Suprapubic skin (tissue), 4 donors: Measurements from ENCODE around the gene KIAA1755. TPM values are rescaled to one million over a fixed set of nuclear protein-coding genes. Genes with fewer than 3 reads are reported as not detected.

Source experiments
- DNase-seq, 2 donors: peaks; one replicate each; pipeline ENCODE4 v3.0.0-alpha.2; 2019; ENCODE audit warnings: low spot score in 2 of 2
- H3K27ac ChIP-seq: fragments of 200-600 bp; sonication (generic); one replicate; pipeline ENCODE4 v1.5.1; 2019
- H3K27me3 ChIP-seq: fragments of 200-600 bp; sonication (generic); one replicate; pipeline ENCODE4 v1.5.1; 2019
- H3K36me3 ChIP-seq: fragments of 200-600 bp; sonication (generic); one replicate; pipeline ENCODE4 v1.5.1; 2019
- H3K4me1 ChIP-seq: fragments of 200-600 bp; sonication (generic); one replicate; pipeline ENCODE4 v1.5.1; 2019
- H3K4me3 ChIP-seq: fragments of 200-600 bp; sonication (generic); one replicate; pipeline ENCODE4 v1.5.1; 2019; ENCODE audit warnings: mild to moderate bottlenecking
- H3K9me3 ChIP-seq: fragments of 200-600 bp; sonication (generic); one replicate; pipeline ENCODE4 v1.5.1; 2019
- CTCF ChIP-seq, 2 donors: fragments of 200-600 bp in 1 of 2; fragments of 450-650 bp in 1 of 2; sonication (generic) in 1 of 2; IDR thresholded peaks; one replicate each; pipeline ENCODE4 v1.5.1; 2016 to 2019; ENCODE audit warnings: antibody characterized with exemption in 2 of 2, mild to moderate bottlenecking in 1 of 2, moderate library complexity in 1 of 2
- EP300 ChIP-seq: sonication (generic); formaldehyde crosslinking; IDR thresholded peaks from one replicate; pipeline ENCODE4 v1.6.1; 2017; ENCODE audit warnings: antibody characterized with exemption
- POLR2A ChIP-seq, 2 donors: fragments of 450-650 bp; IDR thresholded peaks; one replicate each; pipeline ENCODE4 v1.6.1; 2017; ENCODE audit warnings: antibody characterized with exemption in 2 of 2, mild to moderate bottlenecking in 2 of 2, moderate library complexity in 2 of 2
- POLR2AphosphoS5 ChIP-seq, 3 donors: sonication (generic); formaldehyde crosslinking; IDR thresholded peaks; one replicate each; pipeline ENCODE4 v1.6.1; 2017; ENCODE audit warnings: antibody characterized with exemption in 3 of 3
- WGBS: methylation state at CpG from one replicate; pipeline ENCODE4 v1.1.5; 2018; 5-methylcytosine and 5-hydroxymethylcytosine counted together
- total RNA-seq, 4 donors: library from RNA; depleted of rRNA; stranded (reverse); fragments of >200 nt; gene quantifications; one replicate each; pipeline ENCODE4 v1.1.0, GENCODE V29; 2016

Gene KIAA1755
- total RNA-seq, 4 donors from 2014 or later, result 1.2 to 3.3 (median 2.0) TPM; not detected in 1

- 74% methylated on average over 5 of the region's 5 CpGs for WGBS
- Histone ChIP-seq H3K4me3 (no peak overlapping the region), H3K9me3 (no peaks in the 10 kb centered on the region), H3K4me1 (no peaks in the 10 kb centered on the region), H3K36me3 (no peaks in the 10 kb centered on the region), H3K27ac (no peak overlapping the region), H3K27me3 (peaks cover 5% of the 10 kb centered on the region)
- TF ChIP-seq CTCF (IDR thresholded peaks at IDR 0.05) (no peak), POLR2AphosphoS5 (IDR thresholded peaks at IDR 0.05) (no peak), POLR2A (IDR thresholded peaks at IDR 0.05) (no peak), EP300 (no peak)
- DNase-seq, result no peak
Observed at GRCh38 chr20:38186788-38187221, 73.7 kb downstream of the KIAA1755 start.

GRCh38 chr20:38184101-38184500 lies 76.4 kb downstream of the KIAA1755 start:
- Histone ChIP-seq H3K4me3 (no peak overlapping the region), H3K9me3 (no peaks in the 10 kb centered on the region), H3K27ac (no peak overlapping the region), H3K36me3 (no peaks in the 10 kb centered on the region), H3K4me1 (no peaks in the 10 kb centered on the region), H3K27me3 (peaks cover 5% of the 10 kb centered on the region)
- DNase-seq, result no peak
- TF ChIP-seq EP300 (no peak), CTCF (IDR thresholded peaks at IDR 0.05) (no peak), POLR2A (IDR thresholded peaks at IDR 0.05) (no peak), POLR2AphosphoS5 (IDR thresholded peaks at IDR 0.05) (no peak)
- 36% methylated on average over 8 of the region's 8 CpGs for WGBS

GRCh38 chr20:38181971-38182370 lies 78.6 kb downstream of the KIAA1755 start:
- no peaks in the 10 kb centered on the region for H3K36me3 ChIP-seq
- no peak overlapping the region for H3K27ac ChIP-seq
- DNase-seq, result no peak
- TF ChIP-seq POLR2AphosphoS5 (IDR thresholded peaks at IDR 0.05) (no peak), CTCF (IDR thresholded peaks at IDR 0.05) (no peak), POLR2A (IDR thresholded peaks at IDR 0.05) (no peak)
- no peaks in the 10 kb centered on the region for H3K9me3 ChIP-seq
- no peaks in the 10 kb centered on the region for H3K4me1 ChIP-seq
- no peak overlapping the region for H3K4me3 ChIP-seq
- 72% methylated on average over 3 of the region's 3 CpGs for WGBS
- peaks cover 5% of the 10 kb centered on the region for H3K27me3 ChIP-seq

GRCh38 chr20:38181207-38181801 lies 79.2 kb downstream of the KIAA1755 start:
- no peak overlapping the region for H3K4me3 ChIP-seq
- peaks cover 5% of the 10 kb centered on the region for H3K27me3 ChIP-seq
- no peaks in the 10 kb centered on the region for H3K9me3 ChIP-seq
- H3K27ac ChIP-seq, result no peak overlapping the region
- TF ChIP-seq POLR2AphosphoS5 (IDR thresholded peaks at IDR 0.05) (no peak), EP300 (no peak), CTCF (IDR thresholded peaks at IDR 0.05) (no peak)
- WGBS, result 60% methylated on average over 7 of the region's 7 CpGs
- H3K36me3 ChIP-seq, result no peaks in the 10 kb centered on the region
- no peaks in the 10 kb centered on the region for H3K4me1 ChIP-seq
- DNase-seq, result no peak

- TF ChIP-seq POLR2AphosphoS5 (IDR thresholded peaks at IDR 0.05) (no peak), CTCF (IDR thresholded peaks at IDR 0.05) (no peak)
- Histone ChIP-seq H3K27me3 (peaks cover 5% of the 10 kb centered on the region), H3K9me3 (no peaks in the 10 kb centered on the region), H3K36me3 (no peaks in the 10 kb centered on the region), H3K4me1 (no peaks in the 10 kb centered on the region), H3K27ac (no peak overlapping the region), H3K4me3 (no peak overlapping the region)
- WGBS, result 61% methylated on average over 5 of the region's 5 CpGs
- DNase-seq, result no peak
Observed at GRCh38 chr20:38180781-38181180, 79.8 kb downstream of the KIAA1755 start.
